ENCODE measurements around the gene LRP1B. TPM values are rescaled to one million over a fixed set of nuclear protein-coding genes. Genes with fewer than 3 reads are reported as not detected.

LRP1B gene
- total RNA-seq, 1 donor from 2014 or later = 8.8 TPM

DNA sequence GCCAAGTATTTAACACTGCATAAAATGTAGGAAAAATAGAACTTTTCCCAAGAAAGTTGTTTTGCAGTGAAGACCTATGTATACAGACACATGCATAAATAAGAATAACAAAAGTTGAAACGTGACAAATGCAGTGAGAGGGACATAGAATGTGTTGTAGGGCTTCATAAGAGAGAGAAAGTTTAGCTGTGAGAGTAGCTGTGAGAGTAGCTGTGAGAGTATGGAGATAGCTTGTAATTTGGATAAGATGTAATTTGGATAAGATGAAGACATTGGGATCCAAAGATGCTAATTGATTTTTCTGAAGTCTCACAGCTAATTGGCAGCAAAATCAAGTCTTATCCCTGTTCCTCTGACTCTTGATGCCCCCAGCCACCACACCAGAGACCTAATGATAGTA, 170.9 kb downstream of the LRP1B start:
- TF ChIP-seq POLR2A (IDR thresholded peaks at IDR 0.05) = no peak
- no peak for TF ChIP-seq POLR2AphosphoS5 (IDR thresholded peaks at IDR 0.05; ENCODE audit: insufficient read depth in 1 of 2, low read depth in 1 of 2)
- TF ChIP-seq CTCF (IDR thresholded peaks at IDR 0.05) = no peak
- intact Hi-C loops (cut with DNase I) = no loop called here
- no peak overlapping the region for H3K27ac ChIP-seq
- no peak for DNase-seq (ENCODE audit: extremely low spot score in 2 of 2)
- no peaks in the 10 kb centered on the region for H3K9me3 ChIP-seq
- no peaks in the 10 kb centered on the region for H3K4me1 ChIP-seq
- no peak overlapping the region for H3K4me3 ChIP-seq
- H3K36me3 ChIP-seq = no peaks in the 10 kb centered on the region
- H3K27me3 ChIP-seq = no peaks in the 10 kb centered on the region

- Histone ChIP-seq H3K9me3 (no peaks in the 10 kb centered on the region), H3K4me1 (no peaks in the 10 kb centered on the region), H3K27ac (no peak overlapping the region), H3K36me3 (no peaks in the 10 kb centered on the region), H3K4me3 (no peak overlapping the region), H3K27me3 (no peaks in the 10 kb centered on the region)
- no peak for DNase-seq (ENCODE audit: extremely low spot score in 2 of 2)
- no peak for TF ChIP-seq POLR2A (IDR thresholded peaks at IDR 0.05)
- no peak for TF ChIP-seq POLR2AphosphoS5 (IDR thresholded peaks at IDR 0.05; ENCODE audit: insufficient read depth in 1 of 2, low read depth in 1 of 2)
- TF ChIP-seq CTCF (IDR thresholded peaks at IDR 0.05) = no peak
- intact Hi-C loops (cut with DNase I) = no loop called here
These were observed 171.8 kb downstream of the LRP1B start for GRCh38 chr2:141959016-141959415.

- intact Hi-C loops (cut with DNase I) = no loop called here
- TF ChIP-seq POLR2A (IDR thresholded peaks at IDR 0.05) = no peak
- no peak for TF ChIP-seq CTCF (IDR thresholded peaks at IDR 0.05)
- TF ChIP-seq POLR2AphosphoS5 (IDR thresholded peaks at IDR 0.05; ENCODE audit: insufficient read depth in 1 of 2, low read depth in 1 of 2) = no peak
- Histone ChIP-seq H3K27ac (no peak overlapping the region), H3K36me3 (no peaks in the 10 kb centered on the region), H3K4me3 (no peak overlapping the region), H3K27me3 (no peaks in the 10 kb centered on the region), H3K9me3 (no peaks in the 10 kb centered on the region), H3K4me1 (no peaks in the 10 kb centered on the region)
- no peak for DNase-seq (ENCODE audit: extremely low spot score in 2 of 2)
These were observed 172.9 kb downstream of the LRP1B start for GRCh38 chr2:141957827-141958450.

- no peak overlapping the region for H3K4me3 ChIP-seq
- H3K27me3 ChIP-seq = no peaks in the 10 kb centered on the region
- H3K27ac ChIP-seq = no peak overlapping the region
- intact Hi-C loops (cut with DNase I) = no loop called here
- no peaks in the 10 kb centered on the region for H3K9me3 ChIP-seq
- TF ChIP-seq POLR2AphosphoS5 (IDR thresholded peaks at IDR 0.05; ENCODE audit: insufficient read depth in 1 of 2, low read depth in 1 of 2) = no peak
- no peak for TF ChIP-seq POLR2A (IDR thresholded peaks at IDR 0.05)
- no peak for TF ChIP-seq CTCF (IDR thresholded peaks at IDR 0.05)
- H3K36me3 ChIP-seq = no peaks in the 10 kb centered on the region
- DNase-seq (ENCODE audit: extremely low spot score in 2 of 2) = no peak
- H3K4me1 ChIP-seq = no peaks in the 10 kb centered on the region
These were observed 173.5 kb downstream of the LRP1B start for GRCh38 chr2:141957321-141957720.

GRCh38 chr2:141947396-141948114, 183.3 kb downstream of the LRP1B start:
- H3K36me3 ChIP-seq = no peaks in the 10 kb centered on the region
- intact Hi-C loops (cut with DNase I) = no loop called here
- no peaks in the 10 kb centered on the region for H3K9me3 ChIP-seq
- no peak overlapping the region for H3K27ac ChIP-seq
- H3K27me3 ChIP-seq = no peaks in the 10 kb centered on the region
- no peaks in the 10 kb centered on the region for H3K4me1 ChIP-seq
- no peak overlapping the region for H3K4me3 ChIP-seq
- DNase-seq (ENCODE audit: extremely low spot score in 2 of 2) = no peak
- no peak for TF ChIP-seq CTCF (IDR thresholded peaks at IDR 0.05)
- no peak for TF ChIP-seq POLR2A (IDR thresholded peaks at IDR 0.05)
- no peak for TF ChIP-seq POLR2AphosphoS5 (IDR thresholded peaks at IDR 0.05; ENCODE audit: insufficient read depth in 1 of 2, low read depth in 1 of 2)

All from vagina (tissue), 2 donors.